Measurements from ENCODE around the gene TBCD. TPM values are rescaled to one million over a fixed set of nuclear protein-coding genes. Genes with fewer than 3 reads are reported as not detected.

The TBCD gene
- total and polyA plus RNA-seq, 9 of the 15 experiments (the other 6 are each of a cell fraction or from before 2014, with no cell fraction given), result 8.9 to 98.5 (median 28.0) TPM

GRCh38 chr17:82752371-82753200 is 721 bp downstream of the TBCD start (continued):
- TF ChIP-seq ZBTB11 (CRISPR knock-in tag; IDR thresholded peaks at IDR 0.05), result no peak; a peak in 1 of 6 replicates
- TF ChIP-seq ZNF175 (CRISPR knock-in tag; IDR thresholded peaks at IDR 0.05; ENCODE audit: low read depth), result no peak
- TF ChIP-seq KLF1 (tag; IDR thresholded peaks at IDR 0.05), result 0 out of 2 replicates have a peak, but pooled peaks have one; percentile 8
- TF ChIP-seq ZNF668 (CRISPR knock-in tag; IDR thresholded peaks at IDR 0.05), result no peak
- no peak for TF ChIP-seq ZNF551 (CRISPR knock-in tag; IDR thresholded peaks at IDR 0.05)
- no peak for TF ChIP-seq POLR2AphosphoS5 (IDR thresholded peaks at IDR 0.05; ENCODE audit: control insufficient read depth, insufficient read depth, low read depth, low read length)
- 0 out of 2 replicates have a peak, but pooled peaks have one; percentile 27 for TF ChIP-seq ZNF197 (CRISPR knock-in tag; IDR thresholded peaks at IDR 0.05; ENCODE audit: low read depth)
- peak; percentile 58 for TF ChIP-seq GATAD2B (IDR thresholded peaks at IDR 0.05; ENCODE audit: borderline replicate concordance)
- 0 out of 4 replicates have a peak, but pooled peaks of 1 of the 2 experiments have one; percentile 0 for TF ChIP-seq UBTF (IDR thresholded peaks at IDR 0.05; ENCODE audit: borderline replicate concordance in 1 of 2, low read depth in 2 of 2, low read length in 2 of 2)
- peak in 1 of 2 experiments; percentile 60; a peak in 1 of 4 replicates for TF ChIP-seq FOXA3 (CRISPR knock-in tag; conservative IDR thresholded peaks at IDR 0.05 in 1 of 2, IDR thresholded peaks at IDR 0.05 in 1 of 2)
- TF ChIP-seq HCFC1 (IDR thresholded peaks at IDR 0.05; ENCODE audit: low read depth, low read length), result no peak
- no peak for TF ChIP-seq SP1 (CRISPR knock-in tag; IDR thresholded peaks at IDR 0.05)
- no peak for TF ChIP-seq ZNF436 (CRISPR knock-in tag; IDR thresholded peaks at IDR 0.05)
- TF ChIP-seq BRCA1 (IDR thresholded peaks at IDR 0.05), result no peak
- 0 out of 2 replicates have a peak, but pooled peaks have one; percentile 55 for TF ChIP-seq BRCA1 (CRISPR knock-in tag; IDR thresholded peaks at IDR 0.05)
- TF ChIP-seq ZNF3 (CRISPR knock-in tag; IDR thresholded peaks at IDR 0.05), result no peak
- TF ChIP-seq ZNF354B (CRISPR knock-in tag; IDR thresholded peaks at IDR 0.05), result no peak
- peak; percentile 85 for TF ChIP-seq RBBP5 (IDR thresholded peaks at IDR 0.05; ENCODE audit: borderline replicate concordance, insufficient read depth, low read length, poor library complexity, severe bottlenecking)
- peak in 1 of 2 experiments; percentile 71 for TF ChIP-seq E2F6 (IDR thresholded peaks at IDR 0.05; ENCODE audit: borderline replicate concordance in 1 of 2, extremely low read depth in 1 of 2, insufficient read depth in 1 of 2, insufficient read length in 1 of 2, low read depth in 1 of 2, low read length in 1 of 2, poor library complexity in 1 of 2, severe bottlenecking in 1 of 2)
